NCI-H345 (cell line): ENCODE data around the gene MRPS33.
"Not testable (repeated sequence)": the region's sequence is repeated elsewhere in the genome, so short reads cannot be mapped to it uniquely, and the experiment has no call there.

Source experiments
- DNase-seq: peaks from one replicate; lab custom pipeline; 2025; lab: John Stamatoyannopoulos, UW

MRPS33 gene

DNA sequence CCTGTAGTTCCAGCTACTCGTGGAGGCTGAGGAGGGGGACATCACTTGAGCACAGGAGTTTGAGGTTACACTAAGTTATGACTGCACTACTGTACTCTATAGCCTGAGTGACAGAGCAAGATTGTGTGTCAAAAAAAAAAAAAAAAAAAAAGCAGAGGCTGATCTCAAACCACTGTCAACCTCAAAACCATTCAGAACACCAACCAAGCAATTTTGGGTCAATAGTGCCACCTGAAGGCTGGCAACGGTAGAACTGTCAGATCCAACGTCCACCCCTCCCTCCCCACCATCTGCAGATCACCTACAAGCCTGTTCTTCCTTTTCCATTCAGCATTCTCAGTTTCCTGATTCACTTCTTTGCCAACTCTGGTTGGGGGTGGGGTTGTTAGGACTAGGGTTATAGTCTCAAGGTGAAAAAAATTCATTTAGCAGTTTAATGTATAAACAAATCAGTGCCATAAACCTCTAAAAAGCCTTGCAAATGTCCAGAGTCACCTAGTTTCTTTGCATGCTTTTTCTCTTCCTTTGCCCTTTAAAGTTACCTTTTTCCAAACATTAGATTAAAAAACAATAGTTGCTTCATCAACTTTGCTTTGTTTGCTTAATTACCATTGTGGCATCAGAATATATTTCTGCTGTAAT, 2.6 kb downstream of the MRPS33 start:
- peak; percentile 67 for DNase-seq

- no peak for DNase-seq
Measured at GRCh38 chr7:141011443-141011842, 3.3 kb downstream of the MRPS33 start.

DNA sequence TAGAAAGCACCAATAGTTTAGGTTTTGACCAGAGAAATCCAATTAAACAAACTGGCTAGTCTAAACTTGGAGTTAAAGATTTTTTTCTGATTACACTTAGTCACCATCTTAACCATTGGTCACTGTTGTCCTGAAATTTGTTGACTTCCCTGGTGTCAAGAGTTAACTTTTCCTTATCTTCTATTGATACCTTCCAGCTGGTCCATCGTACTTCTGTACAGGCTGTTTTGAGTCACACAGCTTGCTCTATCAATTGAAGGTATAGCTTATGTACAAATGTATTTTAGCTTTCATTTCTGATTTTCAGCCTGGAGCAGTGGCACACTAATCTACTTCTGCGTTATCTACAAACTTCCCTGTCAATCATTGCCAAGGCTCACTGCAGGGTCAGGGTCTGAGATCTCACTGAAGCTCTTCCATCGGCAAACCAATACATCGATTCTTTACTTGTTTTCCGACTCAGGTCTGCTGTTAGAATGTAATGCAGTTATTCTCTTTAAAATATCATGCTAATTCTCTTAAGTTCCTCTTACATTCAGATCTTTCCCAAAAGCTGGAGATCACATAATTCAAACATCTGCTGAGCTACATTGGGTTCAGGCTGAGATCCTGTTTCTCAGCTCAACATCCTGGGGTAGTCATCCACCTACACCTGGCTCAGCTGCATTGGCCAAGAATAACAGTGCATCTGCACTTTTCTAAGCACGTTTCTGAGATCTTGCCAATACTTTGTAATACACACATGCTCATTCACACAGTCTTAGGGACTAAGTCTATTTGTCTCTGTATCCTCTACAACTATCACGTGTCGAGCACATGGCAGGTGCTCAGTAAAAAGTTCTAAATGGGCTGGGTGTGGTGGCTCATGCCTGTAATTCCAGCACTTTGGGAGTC, 11.3 kb downstream of the MRPS33 start:
- DNase-seq: no peak

- no peak for DNase-seq
Measured at GRCh38 chr7:141001546-141001945, 13.2 kb downstream of the MRPS33 start.

GRCh38 chr7:141001122-141001521, 13.6 kb downstream of the MRPS33 start:
- no peak for DNase-seq

GRCh38 chr7:140998715-140999114, 16.0 kb downstream of the MRPS33 start:
- DNase-seq: no peak

DNA sequence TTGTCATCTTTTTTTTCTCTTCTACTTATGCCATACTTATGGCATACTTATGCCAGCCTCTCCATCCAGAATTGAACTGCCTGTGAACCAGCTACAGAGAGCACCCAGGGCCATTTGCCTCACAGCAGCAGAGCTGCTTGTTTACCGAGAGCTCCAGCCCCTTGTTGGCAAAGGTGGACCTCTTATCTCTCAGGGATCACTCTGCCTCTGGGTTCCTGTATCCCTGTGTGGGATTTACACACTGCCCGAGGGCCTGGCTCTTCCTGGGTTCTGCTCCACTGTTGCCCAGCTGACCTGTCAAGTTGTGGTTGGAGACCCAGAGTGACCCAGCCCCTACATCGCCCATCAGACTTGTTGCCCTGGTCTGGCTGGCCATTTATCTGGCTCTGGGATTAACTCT, 22.3 kb downstream of the MRPS33 start:
- DNase-seq: no peak

GRCh38 chr7:140990193-140990962, 24.4 kb downstream of the MRPS33 start:
- DNase-seq: no peak

DNA sequence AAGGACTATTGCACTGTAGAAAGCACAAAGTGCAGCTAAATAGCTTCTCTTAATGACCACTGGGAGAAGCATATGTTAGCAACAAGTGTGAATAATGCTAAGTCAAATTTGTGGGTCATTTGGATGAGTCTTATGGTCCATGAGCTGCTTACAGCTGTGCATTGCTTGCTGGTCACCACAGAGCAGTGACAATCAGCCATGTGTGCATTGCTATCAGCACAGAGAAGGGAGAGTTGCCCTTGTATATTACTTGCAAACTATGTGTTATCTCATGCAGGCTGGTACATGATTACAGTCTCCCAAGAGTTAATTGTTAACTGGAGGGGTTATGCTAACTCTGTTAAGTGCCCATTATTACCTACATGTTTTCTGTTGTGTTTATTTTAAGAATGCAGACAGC, 25.7 kb downstream of the MRPS33 start:
- no peak for DNase-seq

DNA sequence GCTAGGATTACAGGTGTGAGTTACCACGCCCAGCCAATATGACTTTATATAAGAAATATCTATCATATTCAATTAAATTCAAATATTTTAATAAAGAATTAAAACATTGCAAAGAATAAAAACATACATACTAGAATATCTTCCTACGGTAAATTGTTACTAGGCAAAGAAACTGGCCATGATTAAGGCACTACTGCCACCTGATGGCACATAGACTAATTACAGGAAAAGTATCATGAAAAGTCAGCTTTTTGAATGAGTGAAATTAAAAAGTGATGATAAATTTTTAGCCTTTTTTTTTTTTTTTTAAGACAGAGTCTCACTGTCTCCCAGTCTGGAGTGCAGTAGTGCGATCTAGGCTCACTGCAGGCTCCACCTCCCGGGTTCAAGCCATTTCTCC, 30.9 kb downstream of the MRPS33 start:
- no peak for DNase-seq

GRCh38 chr7:140982508-140982907, 32.2 kb downstream of the MRPS33 start:
- no peak for DNase-seq

DNA sequence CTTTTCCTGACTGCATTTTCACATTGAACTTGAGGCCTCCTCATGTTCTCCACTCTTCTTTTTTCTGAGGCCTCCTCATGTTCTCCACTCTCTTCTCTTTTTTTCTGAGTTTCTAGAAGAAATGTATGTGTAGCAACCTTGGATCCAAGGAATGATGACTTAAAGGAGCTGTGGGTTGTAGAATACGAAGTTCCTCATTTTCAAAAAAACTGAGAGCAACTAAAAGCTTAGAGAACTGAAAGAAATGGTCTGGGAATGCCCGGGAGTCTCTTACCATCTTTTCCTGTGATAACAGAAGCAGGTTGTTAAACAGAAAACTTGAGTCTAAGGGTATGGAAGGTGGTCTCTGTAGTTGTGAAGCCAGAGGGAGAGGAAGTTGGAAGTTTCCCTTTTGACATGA, 32.8 kb downstream of the MRPS33 start:
- DNase-seq: no peak

DNA sequence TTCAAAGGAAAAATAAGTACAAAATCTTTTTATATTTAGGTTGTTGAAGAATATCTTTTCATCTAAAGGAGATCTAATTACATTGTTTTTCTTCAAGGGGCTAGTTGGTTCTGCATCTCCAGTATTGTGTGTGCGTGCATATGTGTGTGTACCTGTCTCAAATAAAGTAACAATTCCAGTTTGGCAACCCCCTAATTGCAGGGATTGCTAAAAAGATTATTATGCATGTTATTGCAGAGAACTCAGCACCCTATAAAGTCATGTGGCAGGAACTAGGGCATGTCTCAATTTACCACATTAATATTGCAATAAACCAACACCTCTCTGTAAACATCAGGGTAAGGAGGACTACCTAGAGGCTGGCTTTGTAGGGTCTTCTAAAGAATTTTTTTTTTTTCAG, 37.0 kb downstream of the MRPS33 start:
- DNase-seq: no peak

DNA sequence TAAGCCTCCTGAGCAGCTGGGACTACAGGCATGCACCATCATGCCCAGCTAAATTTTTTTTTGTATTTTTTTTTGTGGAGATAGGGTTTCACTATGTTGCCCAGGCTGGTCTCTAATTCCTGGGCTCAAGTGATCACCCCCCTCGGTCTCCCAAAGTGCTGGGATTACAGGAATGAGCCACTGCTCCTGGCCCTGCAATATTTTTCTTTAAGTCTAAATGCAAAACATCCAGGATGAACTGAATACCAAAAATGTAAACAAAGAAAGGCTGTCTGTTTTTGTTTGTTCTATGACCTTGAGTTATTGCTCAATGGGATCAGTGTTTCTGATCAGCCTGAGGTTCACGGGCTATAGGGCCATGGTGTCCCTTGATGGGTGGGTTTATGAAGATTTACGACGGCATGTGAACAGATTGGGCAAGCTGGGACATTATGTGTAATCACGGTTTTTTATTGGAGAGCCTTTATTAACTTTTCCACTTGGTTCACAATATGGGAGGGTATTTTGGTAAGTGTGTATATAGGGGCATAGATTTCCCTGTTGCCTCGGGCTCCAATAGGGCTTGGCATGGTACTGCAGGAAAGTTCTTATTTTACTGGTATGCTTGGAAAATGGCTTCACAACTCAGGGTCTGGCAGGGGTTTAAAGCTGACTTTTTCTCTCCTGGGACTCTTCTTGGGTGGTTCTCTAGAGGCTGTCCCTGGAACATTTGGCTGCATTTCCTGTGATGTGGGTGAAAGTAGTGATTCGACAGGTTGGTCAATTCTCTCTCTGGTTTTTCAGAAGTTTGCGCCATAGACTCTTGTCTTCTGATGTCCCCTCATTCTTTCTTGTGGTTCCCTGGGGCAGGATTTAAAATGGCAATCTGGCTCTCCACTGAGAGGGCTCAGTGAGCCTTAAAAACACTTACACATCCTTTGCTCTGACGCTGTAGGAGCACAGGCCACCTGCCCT, 41.6 kb downstream of the MRPS33 start:
- no peak for DNase-seq

DNA sequence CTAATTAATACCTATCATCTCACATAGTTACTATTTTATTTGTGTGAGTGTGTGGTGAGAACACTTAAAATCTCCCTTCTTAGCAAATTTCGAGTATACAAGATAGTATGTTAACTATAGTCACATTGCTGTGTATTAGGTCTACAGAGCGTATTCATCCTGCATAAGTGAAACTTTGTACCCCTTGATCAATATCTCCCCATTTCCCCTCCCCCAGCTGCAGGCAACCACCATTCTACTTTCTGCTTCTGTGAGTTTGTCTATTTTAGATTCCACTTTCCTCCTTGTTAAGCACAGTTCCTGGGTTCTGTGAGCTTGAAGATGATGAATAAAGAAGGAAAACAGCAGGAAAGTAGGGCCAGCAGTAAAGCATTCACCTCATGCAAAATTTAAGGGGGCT, 42.4 kb downstream of the MRPS33 start:
- DNase-seq: no peak

DNA sequence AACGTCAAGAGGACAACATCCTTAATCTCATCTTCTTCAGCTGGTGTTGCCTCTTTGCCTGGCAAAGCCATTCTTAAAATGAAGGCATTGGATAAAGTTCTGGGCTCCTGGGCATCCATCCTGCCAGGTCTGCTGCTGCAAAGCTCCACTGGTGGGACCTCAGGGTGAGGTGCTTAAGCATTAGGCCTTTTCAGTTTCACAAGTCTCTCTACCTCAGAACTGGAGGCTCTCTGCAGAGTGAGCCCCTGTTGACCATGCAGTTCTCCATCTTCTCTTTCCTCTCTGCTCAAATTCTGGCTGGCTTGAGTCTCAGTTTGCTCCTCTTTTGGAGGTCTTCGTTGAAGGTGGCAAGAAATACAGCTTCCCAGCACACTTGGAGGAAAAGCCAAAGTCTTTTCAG, 47.3 kb downstream of the MRPS33 start:
- no peak for DNase-seq

GRCh38 chr7:140966561-140967233, 48.1 kb downstream of the MRPS33 start:
- no peak for DNase-seq

DNA sequence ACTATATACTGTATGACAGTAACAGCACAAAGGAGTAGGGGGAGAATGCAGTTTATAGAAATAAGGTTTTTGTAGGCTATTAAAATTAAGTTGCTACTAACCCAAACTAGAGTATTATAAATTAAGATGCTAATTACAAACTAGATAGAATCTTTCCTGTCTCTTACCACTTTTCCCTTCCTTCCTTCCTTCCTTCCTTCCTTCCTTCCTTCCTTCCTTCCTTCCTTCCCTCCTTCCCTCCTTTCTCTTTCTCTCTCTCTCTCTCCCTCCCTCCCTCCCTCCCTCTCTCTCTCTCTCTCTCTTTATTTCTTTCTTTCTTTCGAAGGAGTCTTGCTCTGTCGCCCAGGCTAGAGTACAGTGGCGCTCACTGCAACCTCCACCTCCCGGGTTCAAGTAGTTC, 53.6 kb downstream of the MRPS33 start:
- no peak for DNase-seq

GRCh38 chr7:140956997-140957396, 57.8 kb downstream of the MRPS33 start:
- DNase-seq: not testable (repeated sequence)
